ENCODE data around the gene LCOR. TPM values are rescaled to one million over a fixed set of nuclear protein-coding genes. Genes with fewer than 3 reads are reported as not detected.
"Not testable (repeated sequence)": the region's sequence is repeated elsewhere in the genome, so short reads cannot be mapped to it uniquely, and the experiment has no call there.

The LCOR gene
- total RNA-seq, 2 experiments from 2014 or later, result 31.1 to 32.0 TPM

DNA sequence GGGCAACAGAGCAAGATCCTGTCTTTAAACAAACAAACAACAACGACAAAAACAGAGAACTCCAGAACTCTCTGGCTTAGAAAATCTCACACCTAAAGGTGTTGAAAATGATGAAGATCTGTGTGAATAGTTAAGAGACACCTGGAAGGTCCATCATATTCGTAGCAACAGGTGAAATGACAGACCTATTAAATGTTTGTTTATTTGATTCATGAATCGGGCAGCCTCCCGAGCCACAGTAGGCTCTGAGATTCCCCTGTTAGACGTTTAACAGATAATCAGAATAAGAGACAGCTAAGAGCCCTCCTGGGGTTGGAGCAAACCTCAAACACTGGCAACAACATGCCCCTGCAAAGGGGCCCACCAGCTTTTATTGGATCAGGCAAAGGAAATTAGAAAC, 103.7 kb downstream of the LCOR start:
- Mint-ChIP-seq H3K27me3 (no peaks in the 10 kb centered on the region), H3K4me1 (no peaks in the 10 kb centered on the region), H3K27ac (no peak overlapping the region), H3K9me3 (no peaks in the 10 kb centered on the region), H3K36me3 (ENCODE audit: low read depth) (peaks cover 9% of the 10 kb centered on the region), H3K4me3 (no peak overlapping the region)
- ChIA-PET POLR2A (no interaction called here), CTCF (interaction anchor here (0.6 kb wide), 1 partner anchor 79 kb away, joined by 3 read pairs; no protein-coding TSS in a partner anchor)
- DNase-seq, result no peak

DNA sequence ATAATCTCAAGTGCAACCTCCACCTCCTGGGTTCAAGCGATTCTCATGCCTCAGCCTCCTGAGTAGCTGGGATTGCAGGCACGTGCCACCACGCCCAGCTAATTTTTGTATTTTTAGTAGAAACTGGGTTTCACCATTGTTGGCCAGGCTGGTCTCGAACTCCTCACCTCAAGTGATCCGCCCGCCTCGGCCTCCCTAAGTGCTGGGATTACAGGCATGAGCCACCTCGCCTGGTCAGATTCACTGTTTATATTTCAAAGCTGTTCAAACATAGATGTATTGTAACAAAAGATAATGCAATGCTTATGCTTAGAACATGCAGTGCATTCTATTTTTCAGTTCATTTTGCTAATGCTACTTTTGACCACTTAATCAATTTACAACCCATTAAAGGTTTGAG, 111.1 kb downstream of the LCOR start:
- CTCF ChIA-PET; H3K9me3 Mint-ChIP-seq; DNase-seq; H3K36me3 Mint-ChIP-seq (ENCODE audit: low read depth); H3K27me3 Mint-ChIP-seq; H3K4me3 Mint-ChIP-seq; H3K27ac Mint-ChIP-seq: not testable (repeated sequence)
- POLR2A ChIA-PET, result interaction anchor here (0.6 to 0.7 kb wide), 2 partner anchors 418 to 430 kb away, joined by 3 read pairs; no protein-coding TSS in a partner anchor
- H3K4me1 Mint-ChIP-seq, result peaks cover 11% of the 10 kb centered on the region

DNA sequence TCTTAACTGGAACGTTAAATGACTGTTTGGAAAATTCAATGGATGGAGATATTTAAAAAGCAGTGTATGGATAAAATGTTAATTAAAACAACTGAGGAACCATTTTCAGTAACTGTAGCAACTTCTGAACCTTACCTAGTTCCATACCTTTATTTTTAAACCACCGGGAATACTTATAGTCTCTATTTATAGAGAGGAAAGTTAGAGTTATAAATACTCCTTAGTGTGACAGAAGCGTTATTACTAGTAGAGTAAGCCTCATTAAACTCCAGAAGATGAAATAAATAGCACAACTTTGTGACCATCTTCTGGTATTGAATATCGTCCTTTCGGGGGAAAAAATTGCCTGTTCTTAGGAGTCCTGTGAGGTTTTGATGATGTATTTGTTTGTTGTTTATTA, 114.9 kb downstream of the LCOR start:
- no peak for DNase-seq
- POLR2A ChIA-PET, result no interaction called here
- Mint-ChIP-seq H3K36me3 (ENCODE audit: low read depth) (peaks cover 10% of the 10 kb centered on the region), H3K27me3 (no peaks in the 10 kb centered on the region), H3K9me3 (no peaks in the 10 kb centered on the region), H3K4me3 (no peak overlapping the region), H3K4me1 (peaks cover 14% of the 10 kb centered on the region), H3K27ac (no peak overlapping the region)
- CTCF ChIA-PET, result no interaction called here

DNA sequence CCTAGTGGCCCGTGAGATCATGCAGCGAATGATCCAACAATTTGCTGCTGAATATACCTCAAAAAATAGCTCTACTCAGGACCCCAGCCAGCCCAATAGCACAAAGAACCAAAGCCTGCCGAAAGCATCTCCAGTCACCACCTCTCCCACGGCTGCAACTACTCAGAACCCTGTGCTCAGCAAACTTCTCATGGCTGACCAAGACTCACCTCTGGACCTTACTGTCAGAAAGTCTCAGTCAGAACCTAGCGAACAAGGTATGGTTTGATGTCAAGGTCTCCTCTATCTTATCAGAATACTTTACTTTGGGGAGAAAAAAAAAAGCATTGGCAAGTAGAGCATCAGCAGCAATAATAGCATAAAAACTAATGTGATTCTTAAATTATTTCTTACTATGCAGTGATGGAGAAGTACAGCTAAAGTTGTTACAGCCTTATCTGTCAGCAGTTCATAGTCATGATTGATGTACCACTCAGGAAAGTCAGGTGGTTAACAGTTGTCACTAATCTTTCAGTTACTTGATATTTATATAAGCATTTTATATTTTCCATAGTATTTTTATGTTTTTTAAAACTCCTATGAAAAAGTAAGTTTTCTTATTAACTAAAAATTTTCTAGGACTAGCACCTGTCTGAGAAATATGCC, 117.1 kb downstream of the LCOR start:
- Mint-ChIP-seq H3K4me3 (no peak overlapping the region), H3K9me3 (no peaks in the 10 kb centered on the region), H3K4me1 (peaks cover 14% of the 10 kb centered on the region), H3K36me3 (ENCODE audit: low read depth) (peaks cover 14% of the 10 kb centered on the region), H3K27ac (no peak overlapping the region), H3K27me3 (no peaks in the 10 kb centered on the region)
- POLR2A ChIA-PET, result no interaction called here
- CTCF ChIA-PET, result interaction anchor here (1.2 kb wide), 1 partner anchor 10 kb away, joined by 4 read pairs; no protein-coding TSS in a partner anchor
- DNase-seq, result no peak

DNA sequence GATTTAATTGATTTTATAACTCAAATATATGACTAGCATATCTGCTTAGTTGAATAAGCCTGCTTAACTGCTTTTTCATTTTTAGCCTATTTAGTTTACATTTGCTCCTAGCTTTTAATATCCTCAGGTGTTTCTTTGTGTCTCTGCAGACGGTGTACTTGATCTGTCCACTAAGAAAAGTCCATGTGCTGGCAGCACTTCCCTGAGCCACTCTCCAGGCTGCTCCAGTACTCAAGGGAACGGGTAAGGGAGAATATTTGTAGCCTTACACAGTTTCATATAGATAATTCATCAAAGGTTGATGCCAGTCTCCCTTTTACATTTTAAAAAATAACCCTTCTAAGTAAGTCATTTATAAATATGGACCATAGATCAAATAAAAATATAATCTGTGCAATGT, 119.9 kb downstream of the LCOR start:
- Mint-ChIP-seq H3K4me3 (no peak overlapping the region), H3K4me1 (peaks cover 9% of the 10 kb centered on the region), H3K27ac (no peak overlapping the region), H3K36me3 (ENCODE audit: low read depth) (peaks cover 25% of the 10 kb centered on the region), H3K27me3 (no peaks in the 10 kb centered on the region), H3K9me3 (no peaks in the 10 kb centered on the region)
- CTCF ChIA-PET, result no interaction called here
- no peak for DNase-seq
- POLR2A ChIA-PET, result no interaction called here

DNA sequence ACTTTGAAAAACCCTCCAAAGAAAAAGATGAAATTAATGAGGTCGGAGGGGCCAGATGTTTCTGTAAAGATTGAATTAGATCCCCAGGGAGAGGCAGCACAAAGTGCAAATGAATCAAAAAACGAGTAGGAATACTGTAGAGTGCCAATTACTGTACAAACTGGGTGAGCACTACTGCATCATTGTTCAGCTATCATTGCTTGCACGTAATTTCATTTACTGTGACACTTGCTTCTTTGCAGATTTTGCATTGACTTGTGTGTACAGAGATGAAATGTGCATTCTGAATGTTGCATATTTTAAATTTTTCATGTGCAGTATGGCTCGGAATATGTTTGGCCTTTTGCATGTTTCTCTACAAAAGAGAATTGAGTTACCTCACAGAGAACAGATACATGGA, 123.7 kb downstream of the LCOR start:
- CTCF ChIA-PET, result no interaction called here
- no peak overlapping the region for H3K4me3 Mint-ChIP-seq
- POLR2A ChIA-PET, result no interaction called here
- H3K27me3 Mint-ChIP-seq, result no peaks in the 10 kb centered on the region
- H3K4me1 Mint-ChIP-seq, result no peaks in the 10 kb centered on the region
- H3K27ac Mint-ChIP-seq, result no peak overlapping the region
- no peak for DNase-seq
- H3K36me3 Mint-ChIP-seq (ENCODE audit: low read depth), result peaks cover 21% of the 10 kb centered on the region
- no peaks in the 10 kb centered on the region for H3K9me3 Mint-ChIP-seq

DNA sequence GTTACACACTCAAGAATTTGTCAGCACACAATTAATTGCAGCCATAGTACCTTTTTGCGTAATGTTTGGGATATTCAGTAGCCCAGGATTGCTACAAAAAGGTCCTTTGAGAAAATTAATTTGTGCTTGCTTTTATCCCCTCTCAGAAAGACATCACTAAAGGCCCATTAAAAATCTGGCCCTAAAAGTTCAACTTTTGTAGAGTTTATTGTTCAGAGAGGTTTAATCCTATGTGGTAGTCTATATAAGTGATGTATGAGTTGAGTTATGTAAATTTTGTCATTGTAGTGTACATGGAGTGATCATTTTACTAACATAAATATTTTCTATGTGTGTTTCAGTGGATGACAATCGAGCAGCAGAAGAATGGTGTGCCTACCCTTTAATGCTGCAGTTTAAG, 126.0 kb downstream of the LCOR start:
- POLR2A ChIA-PET, result no interaction called here

DNA sequence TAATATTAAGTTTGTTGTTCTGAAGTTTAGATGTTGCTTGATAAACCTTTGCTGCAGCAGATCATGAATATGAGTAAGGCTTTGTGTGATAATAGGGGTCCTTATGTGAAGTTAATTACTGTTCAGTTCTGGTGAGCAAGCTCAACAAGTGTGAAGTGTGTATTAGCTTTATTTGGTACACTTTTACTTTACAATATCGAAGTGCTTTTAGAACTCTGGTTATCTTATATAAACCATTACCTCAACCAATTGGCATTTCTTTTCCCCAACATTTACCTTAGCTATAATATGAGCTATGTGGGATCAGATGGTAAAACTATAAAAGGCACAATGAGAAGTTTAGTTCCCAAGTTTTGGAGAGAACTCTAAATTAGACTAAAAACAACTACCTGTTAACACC, 127.6 kb downstream of the LCOR start:
- DNase-seq, result no peak
- ChIA-PET CTCF (interaction anchor here (1.1 to 1.6 kb wide), 3 partner anchors 11 to 311 kb away, joined by 3 to 4 read pairs (median 4); no protein-coding TSS in a partner anchor), POLR2A (no interaction called here)
- Mint-ChIP-seq H3K27ac (no peak overlapping the region), H3K4me1 (no peaks in the 10 kb centered on the region), H3K4me3 (no peak overlapping the region), H3K36me3 (ENCODE audit: low read depth) (peaks cover 15% of the 10 kb centered on the region), H3K9me3 (no peaks in the 10 kb centered on the region), H3K27me3 (no peaks in the 10 kb centered on the region)

More for the DNA sequence above, 126.0 kb downstream of the LCOR start:
- no peaks in the 10 kb centered on the region for H3K9me3 Mint-ChIP-seq
- DNase-seq, result no peak
- H3K27me3 Mint-ChIP-seq, result no peaks in the 10 kb centered on the region
- H3K4me3 Mint-ChIP-seq, result no peak overlapping the region
- CTCF ChIA-PET, result interaction anchor here (0.7 kb wide), 1 partner anchor 54 kb away, joined by 4 read pairs; no protein-coding TSS in a partner anchor
- no peak overlapping the region for H3K27ac Mint-ChIP-seq
- H3K4me1 Mint-ChIP-seq, result no peaks in the 10 kb centered on the region
- peaks cover 21% of the 10 kb centered on the region for H3K36me3 Mint-ChIP-seq (ENCODE audit: low read depth)

DNA sequence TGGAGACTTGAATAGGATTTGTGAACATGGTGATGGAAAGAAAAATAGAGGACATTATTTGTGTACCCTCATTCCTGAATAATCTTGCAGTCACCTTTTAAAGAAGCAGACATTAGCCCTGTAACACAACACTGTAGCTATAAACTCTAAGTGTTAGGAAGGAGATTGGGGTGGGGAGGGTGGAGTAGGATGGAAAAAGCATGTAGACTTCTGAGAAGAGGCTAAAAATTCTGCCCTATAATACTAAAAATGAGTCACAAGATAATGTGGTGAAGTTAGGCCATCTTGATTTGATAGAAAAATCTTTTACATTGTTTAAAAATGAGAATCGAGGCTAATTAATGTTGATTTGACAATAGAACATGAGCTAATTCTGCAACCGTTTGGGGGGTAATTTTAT, 128.8 kb downstream of the LCOR start:
- Mint-ChIP-seq H3K9me3 (no peaks in the 10 kb centered on the region), H3K4me3 (no peak overlapping the region), H3K27ac (no peak overlapping the region), H3K4me1 (no peaks in the 10 kb centered on the region), H3K36me3 (ENCODE audit: low read depth) (peaks cover 3% of the 10 kb centered on the region), H3K27me3 (no peaks in the 10 kb centered on the region)
- POLR2A ChIA-PET, result no interaction called here
- DNase-seq, result no peak
- CTCF ChIA-PET, result no interaction called here

DNA sequence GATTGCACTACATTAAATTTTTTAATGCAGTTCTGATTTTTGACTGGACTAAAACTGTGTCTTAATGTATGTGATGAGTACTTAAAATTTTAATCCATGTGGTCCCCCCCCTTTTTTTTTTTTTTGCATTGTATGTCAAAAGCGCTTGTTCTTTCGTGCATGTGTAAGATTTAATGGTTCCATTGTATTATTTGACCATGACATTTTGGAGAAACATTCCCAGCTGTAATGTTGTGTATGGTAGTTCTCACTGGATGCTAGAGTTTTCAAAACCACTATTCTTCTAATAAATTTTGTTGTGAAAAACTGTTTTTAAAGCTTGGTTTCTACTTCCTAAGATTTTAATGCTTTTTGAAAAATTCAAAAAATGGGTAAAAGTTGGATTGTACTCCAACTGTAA, 132.0 kb downstream of the LCOR start:
- POLR2A ChIA-PET, result no interaction called here
- H3K4me1 Mint-ChIP-seq, result no peaks in the 10 kb centered on the region
- CTCF ChIA-PET, result no interaction called here

DNA sequence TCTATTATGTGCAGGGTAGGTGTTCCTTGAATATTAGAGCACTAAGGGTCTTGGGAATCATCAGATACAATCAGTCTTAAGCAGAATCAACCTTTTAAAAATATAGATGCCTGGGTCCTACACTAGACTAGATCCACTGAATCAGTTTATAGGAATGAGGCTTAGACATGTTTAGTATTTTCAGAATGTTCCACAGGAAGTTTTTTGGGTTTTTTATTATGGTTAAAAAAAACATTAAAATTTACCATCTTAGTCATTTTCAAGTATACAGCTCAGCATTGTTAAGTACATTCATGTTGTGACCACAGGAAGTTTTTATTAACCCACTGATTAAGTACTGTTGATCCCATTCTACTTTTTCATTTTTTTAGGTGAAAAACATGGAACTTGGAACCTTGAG, 135.7 kb downstream of the LCOR start:
- Mint-ChIP-seq H3K4me1 (no peaks in the 10 kb centered on the region), H3K27me3 (no peaks in the 10 kb centered on the region), H3K27ac (no peak overlapping the region), H3K36me3 (ENCODE audit: low read depth) (peaks cover 1% of the 10 kb centered on the region), H3K9me3 (no peaks in the 10 kb centered on the region), H3K4me3 (no peak overlapping the region)
- ChIA-PET CTCF (no interaction called here), POLR2A (no interaction called here)
- DNase-seq, result no peak

More for the DNA sequence above, 132.0 kb downstream of the LCOR start:
- H3K27ac Mint-ChIP-seq, result no peak overlapping the region
- no peaks in the 10 kb centered on the region for H3K27me3 Mint-ChIP-seq
- DNase-seq, result no peak
- no peaks in the 10 kb centered on the region for H3K9me3 Mint-ChIP-seq
- H3K36me3 Mint-ChIP-seq (ENCODE audit: low read depth), result peaks cover 1% of the 10 kb centered on the region
- no peak overlapping the region for H3K4me3 Mint-ChIP-seq

DNA sequence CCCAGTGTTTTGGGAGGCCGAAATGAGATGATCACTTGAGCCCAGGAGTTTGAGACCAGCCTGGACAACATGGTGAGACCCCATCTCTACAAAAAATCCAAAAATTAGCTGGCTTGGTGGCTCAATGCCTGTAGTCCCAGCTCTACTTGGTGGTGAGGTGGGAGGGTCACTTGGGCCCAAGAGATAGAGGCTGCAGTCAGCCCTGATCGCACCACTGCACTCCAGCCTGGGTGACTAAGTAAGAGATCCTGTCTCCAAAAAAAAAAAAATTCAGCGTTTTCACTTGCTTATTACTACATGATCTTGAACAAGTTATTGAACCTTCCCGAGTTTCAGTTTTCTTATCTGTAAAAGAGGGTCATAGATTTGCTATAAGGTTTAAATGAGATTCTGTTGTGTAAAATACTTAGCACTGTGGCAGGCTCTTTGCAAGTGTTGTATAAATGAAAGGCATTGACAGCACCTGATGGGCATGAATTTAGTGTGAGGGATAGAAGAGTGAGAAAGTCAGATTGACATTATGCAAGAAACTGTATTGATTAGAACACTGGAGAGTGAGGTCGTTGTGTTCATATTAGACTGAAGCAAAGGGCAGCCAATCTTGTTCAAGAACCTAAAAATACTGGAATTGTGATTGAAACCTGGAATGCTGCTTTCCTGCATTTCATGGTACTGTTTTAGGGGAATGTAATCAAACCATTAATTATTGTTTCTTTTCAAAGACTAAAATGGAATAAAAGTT, 136.8 kb downstream of the LCOR start:
- H3K4me3 Mint-ChIP-seq, result no peak overlapping the region
- H3K9me3 Mint-ChIP-seq, result no peaks in the 10 kb centered on the region
- peaks cover 1% of the 10 kb centered on the region for H3K36me3 Mint-ChIP-seq (ENCODE audit: low read depth)
- no peaks in the 10 kb centered on the region for H3K4me1 Mint-ChIP-seq
- ChIA-PET POLR2A (no interaction called here), CTCF (interaction anchor here (1.7 kb wide), 1 partner anchor 12 kb away, joined by 4 read pairs; no protein-coding TSS in a partner anchor)
- no peak for DNase-seq
- H3K27me3 Mint-ChIP-seq, result no peaks in the 10 kb centered on the region
- no peak overlapping the region for H3K27ac Mint-ChIP-seq

DNA sequence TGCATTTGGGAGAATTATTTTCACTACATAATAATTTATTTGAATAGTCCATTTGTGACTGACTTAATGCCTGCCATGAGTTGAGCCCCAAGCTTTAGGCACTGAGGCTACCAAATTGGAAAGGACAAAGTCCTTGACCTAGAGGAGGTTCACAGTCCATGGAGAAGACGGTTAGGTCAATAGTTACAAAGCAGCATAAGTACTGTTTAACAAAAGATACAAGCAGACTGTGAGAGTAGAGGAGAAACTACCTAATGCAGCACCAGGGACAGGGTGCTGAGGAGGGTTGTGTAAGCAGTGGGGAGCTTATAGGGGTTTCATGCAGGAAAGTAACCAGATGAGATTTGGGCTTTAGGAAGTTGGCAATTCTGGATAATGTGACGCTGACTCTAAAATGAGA, 139.2 kb downstream of the LCOR start:
- Mint-ChIP-seq H3K27me3 (no peaks in the 10 kb centered on the region), H3K27ac (no peak overlapping the region), H3K36me3 (ENCODE audit: low read depth) (peaks cover 1% of the 10 kb centered on the region), H3K9me3 (no peaks in the 10 kb centered on the region), H3K4me1 (no peaks in the 10 kb centered on the region), H3K4me3 (no peak overlapping the region)
- ChIA-PET POLR2A (no interaction called here), CTCF (no interaction called here)
- no peak for DNase-seq

DNA sequence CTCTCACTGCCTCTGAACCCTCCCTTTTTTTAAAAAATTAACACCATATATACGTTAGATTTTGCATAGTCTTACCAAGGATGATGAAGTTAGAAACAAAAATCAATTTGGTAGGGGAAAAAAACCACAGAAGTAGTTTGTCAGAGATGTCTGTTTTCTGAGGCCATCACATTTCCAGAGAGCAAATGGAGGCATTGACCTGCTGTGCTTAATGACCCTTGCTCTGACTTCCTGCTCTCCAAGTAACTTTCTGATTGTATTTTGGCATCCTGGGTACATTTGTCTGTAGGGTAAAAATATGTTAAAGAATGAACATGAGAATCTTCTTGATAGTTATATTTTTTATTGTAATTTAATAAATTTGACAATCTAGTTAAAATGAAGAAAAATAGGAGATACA, 140.2 kb downstream of the LCOR start:
- H3K27ac Mint-ChIP-seq, result no peak overlapping the region
- POLR2A ChIA-PET, result no interaction called here

More for the DNA sequence above, 140.2 kb downstream of the LCOR start:
- Mint-ChIP-seq H3K9me3 (no peaks in the 10 kb centered on the region), H3K36me3 (ENCODE audit: low read depth) (peaks cover 1% of the 10 kb centered on the region), H3K4me1 (no peaks in the 10 kb centered on the region), H3K27me3 (no peaks in the 10 kb centered on the region), H3K4me3 (no peak overlapping the region)
- no peak for DNase-seq
- CTCF ChIA-PET, result no interaction called here

Measured in activated CD4-positive, alpha-beta T cell treated with anti-CD3 and anti-CD28 coated beads, Interleukin-2, amount 10 ng/mL, durations not matched to agents 7 days and 5 days (primary cell).